COLO668 (cell line): Measurements from ENCODE around the gene SPATA17.

ENCODE experiments used
- DNase-seq: peaks from one replicate; lab custom pipeline; 2025; ENCODE audit not compliant: unreplicated experiment; lab: John Stamatoyannopoulos, UW

The SPATA17 gene

GRCh38 chr1:217910791-217911320 is 279.7 kb downstream of the SPATA17 start:
- no peak for DNase-seq

- no peak for DNase-seq
These were observed 280.8 kb downstream of the SPATA17 start for GRCh38 chr1:217911908-217912307.

GRCh38 chr1:217917281-217917887 is 286.2 kb downstream of the SPATA17 start:
- no peak for DNase-seq

GRCh38 chr1:217919683-217920388 is 288.7 kb downstream of the SPATA17 start:
- no peak for DNase-seq
